ENCODE data around the gene PIM2.
"Not testable (repeated sequence)": the region's sequence is repeated elsewhere in the genome, so short reads cannot be mapped to it uniquely, and the experiment has no call there.

The PIM2 gene

DNA sequence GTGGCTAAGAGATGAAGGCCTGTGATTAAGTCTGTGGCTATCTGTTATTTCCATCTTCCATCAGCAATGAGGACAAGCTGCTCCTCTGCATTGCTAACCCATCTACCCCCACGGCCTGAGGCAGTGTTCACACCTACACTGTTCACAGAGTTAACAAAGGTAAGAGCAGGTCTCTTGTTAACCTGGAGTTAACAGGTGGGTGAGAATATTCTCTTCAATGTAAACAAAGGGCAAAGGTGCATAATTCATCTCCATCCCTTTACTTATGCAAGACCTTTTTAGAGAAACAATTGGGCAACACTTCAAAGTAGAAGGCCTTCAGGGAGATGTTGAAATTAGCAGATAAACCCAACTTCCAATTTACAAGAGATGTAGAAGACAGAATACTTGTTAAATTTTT is 10.2 kb downstream of the PIM2 start:
- DNase-seq (ENCODE audit: low spot score) (no peak), FAIRE-seq (no peak)

DNA sequence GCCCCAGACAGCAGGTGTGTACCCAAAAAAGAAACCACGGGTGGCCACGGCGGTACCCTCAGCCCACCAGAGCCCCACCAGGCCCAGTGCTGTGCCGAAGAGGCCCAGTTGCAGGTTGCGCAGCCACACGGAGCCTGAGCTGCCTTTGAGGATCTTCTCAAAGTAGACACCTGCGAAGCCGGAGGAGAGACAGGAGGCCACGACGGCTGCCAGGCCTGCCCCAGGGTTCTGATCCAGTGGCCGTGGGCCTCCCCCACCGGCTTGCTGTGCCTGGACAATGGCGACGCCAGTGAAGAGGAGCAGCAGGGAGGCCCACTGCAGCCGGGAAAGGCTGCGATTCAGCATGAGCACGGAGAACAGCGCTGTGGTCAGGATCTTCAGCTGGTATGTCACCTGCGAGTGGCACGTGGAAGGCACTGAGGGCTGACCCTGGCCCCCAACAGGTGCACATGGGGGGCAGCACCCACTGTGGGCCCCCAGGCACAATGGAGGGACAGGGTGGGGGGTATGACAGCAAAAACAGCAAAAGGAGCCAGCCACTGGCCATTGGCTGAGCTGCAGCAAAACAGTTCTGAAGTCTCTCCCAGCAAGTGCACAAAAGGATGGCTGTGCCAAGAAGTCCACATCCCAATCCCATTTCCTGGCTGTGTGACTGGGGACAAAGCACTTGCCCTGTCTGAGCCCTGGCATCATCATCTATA is 13.6 kb downstream of the PIM2 start:
- FAIRE-seq = no peak
- DNase-seq (ENCODE audit: low spot score) = no peak

DNA sequence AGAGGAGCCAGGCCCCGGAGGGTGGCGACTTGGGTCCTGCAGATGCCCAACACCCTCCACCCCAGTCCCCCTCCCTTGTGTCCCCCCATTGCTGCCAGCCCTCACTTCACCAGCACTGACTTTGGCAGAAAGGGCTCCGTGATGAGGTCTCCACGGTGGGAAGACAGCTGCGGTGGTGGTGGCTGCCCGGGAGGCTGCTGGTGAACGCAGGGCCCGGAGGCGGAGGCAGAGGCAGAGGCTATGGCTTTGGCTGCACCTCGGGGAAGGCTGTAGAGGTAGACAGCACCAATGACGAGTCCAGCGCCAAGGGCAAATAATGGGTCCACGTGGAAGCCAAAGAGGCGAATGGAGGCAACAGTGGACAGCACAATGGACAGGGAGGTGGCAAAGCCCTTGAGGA is 14.2 kb downstream of the PIM2 start:
- no peak for DNase-seq (ENCODE audit: low spot score)
- no peak for FAIRE-seq

DNA sequence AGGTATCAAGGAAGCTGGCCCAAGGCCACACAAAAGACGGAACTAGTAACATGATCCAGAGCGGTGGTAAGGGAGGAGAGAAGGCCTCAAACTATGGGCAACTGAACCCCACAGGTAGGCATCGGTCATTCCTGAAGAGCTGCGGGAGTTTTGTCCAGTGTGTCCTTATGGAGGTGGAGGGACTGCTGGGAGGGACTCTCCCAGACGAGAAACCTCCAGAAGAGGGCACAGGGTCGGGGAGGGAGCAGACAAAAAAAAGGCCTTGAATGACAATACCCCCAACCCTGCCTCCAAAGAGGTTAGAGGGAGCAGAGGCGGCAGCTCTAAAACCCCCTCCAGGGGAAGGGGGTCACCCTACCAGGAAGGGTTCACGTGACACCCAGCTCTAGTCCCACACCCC is 14.6 kb downstream of the PIM2 start:
- no peak for DNase-seq (ENCODE audit: low spot score)
- FAIRE-seq = no peak

DNA sequence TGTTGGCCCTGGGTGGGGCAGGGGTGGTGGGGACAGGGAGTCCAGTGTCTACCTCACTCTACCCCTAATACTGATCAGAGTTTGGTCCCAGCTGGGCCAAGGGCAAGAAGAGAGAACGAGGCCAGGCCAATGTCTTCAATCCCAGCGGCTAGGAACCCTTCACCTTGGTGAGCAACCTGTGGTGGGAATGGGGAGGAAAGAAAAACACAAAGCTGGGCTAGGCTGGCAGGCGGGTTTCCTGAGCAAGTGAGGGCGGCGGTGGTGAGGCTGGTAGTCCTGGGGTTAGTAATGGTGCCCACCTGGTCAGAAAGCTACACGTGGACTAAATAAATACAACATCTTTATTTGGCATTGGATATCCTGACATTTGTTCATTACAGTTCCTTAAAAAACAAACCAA is 15.5 kb downstream of the PIM2 start:
- no peak for FAIRE-seq

DNA sequence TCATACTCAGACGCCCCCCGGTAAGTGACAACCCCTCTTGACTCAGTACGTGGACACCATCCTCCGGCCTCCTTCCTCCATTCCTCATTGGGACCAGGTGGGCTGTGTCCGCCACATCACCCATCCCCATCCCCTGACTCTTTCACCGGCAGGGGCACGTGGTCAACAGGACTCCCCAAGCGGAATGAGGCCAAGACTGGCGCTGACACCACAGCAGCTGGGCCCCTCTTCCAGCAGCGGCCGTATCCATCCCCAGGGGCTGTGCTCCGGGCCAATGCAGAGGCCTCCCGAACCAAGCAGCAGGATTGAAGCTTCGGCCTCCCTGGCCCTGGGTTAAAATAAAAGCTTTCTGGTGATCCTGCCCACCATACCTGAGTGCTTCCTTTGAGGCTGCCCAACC is 16.0 kb downstream of the PIM2 start:
- DNase-seq (ENCODE audit: low spot score) (no peak), FAIRE-seq (no peak)

More for the DNA sequence above, 15.5 kb downstream of the PIM2 start:
- no peak for DNase-seq (ENCODE audit: low spot score)

DNA sequence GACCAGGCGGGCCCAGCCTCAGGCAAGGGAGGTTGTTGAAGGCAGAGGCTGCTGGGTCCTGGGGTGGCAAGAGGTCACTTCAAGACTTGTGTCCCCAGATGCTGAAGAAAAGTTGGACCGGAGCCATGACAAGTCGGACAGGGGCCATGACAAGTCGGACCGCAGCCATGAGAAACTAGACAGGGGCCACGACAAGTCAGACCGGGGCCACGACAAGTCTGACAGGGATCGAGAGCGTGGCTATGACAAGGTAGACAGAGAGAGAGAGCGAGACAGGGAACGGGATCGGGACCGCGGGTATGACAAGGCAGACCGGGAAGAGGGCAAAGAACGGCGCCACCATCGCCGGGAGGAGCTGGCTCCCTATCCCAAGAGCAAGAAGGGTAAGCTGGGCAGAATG is 16.7 kb downstream of the PIM2 start:
- FAIRE-seq = no peak

DNA sequence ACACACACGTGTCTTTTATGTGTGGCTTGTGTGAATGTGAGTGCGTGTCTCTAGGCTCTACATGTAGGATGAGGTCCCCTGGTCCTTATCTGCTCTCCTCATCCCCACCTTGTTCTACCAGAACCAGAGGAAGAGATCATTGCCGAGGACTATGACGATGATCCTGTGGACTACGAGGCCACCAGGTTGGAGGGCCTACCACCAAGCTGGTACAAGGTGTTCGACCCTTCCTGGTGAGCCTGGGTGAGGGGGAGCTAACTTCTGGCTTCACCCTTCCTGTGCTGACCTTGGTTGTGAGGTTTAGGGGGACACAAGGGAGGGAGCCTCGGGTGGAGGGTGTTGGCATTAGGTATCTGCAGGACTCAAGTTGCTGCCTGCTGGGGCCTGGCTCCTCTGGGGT is 17.8 kb downstream of the PIM2 start:
- FAIRE-seq (no peak), DNase-seq (ENCODE audit: low spot score) (no peak)

More for the DNA sequence above, 16.7 kb downstream of the PIM2 start:
- no peak for DNase-seq (ENCODE audit: low spot score)

DNA sequence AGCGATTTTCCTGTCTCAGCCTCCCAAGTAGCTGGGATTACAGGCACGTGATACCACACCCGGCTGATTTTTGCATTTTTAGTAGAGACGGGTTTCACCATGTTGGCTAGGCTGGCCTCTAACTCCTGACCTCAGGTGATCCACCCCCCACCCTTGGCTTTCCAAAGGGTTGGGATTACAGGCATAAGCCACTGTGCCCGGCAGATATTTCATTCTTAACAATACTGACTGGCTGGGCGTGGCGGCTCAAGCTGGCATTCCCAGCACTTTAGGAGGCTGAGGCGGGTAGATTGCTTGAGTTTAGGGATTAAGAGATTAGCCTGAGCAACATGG is 19.8 kb downstream of the PIM2 start:
- DNase-seq (ENCODE audit: low spot score) (no peak), FAIRE-seq (no peak)

DNA sequence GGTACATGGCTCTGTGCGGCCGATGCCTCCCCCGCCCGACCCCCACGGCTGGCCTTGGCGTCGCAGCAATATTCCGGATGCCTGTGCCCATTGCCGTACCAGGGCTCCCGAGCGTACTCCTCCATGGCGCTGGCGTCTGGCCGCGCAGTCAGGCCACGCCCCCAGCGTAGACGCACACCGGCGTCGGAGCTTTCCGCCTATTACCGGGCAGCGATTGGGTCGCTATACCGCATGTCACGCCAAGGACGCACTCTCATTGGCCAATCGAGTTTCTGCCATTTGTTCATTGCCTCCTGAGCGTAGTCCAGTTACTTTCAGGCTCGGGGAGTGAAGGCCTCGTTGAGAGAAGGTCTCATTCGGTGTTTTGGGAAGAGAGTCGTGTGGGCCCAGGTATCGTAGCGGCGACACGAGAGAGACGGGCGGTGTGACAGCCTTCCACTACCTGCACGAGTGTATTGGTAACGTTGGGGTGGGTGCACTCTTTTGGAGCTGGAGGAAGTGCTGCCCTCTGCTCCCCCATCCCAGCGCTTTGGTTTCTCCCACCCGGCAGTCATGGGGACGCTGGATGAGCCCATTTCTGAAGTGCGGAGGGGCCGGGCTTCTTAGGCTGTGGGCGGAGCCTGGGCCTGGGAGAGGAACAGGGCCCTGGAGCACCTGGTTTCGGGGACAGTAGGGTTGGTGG is 21.1 kb downstream of the PIM2 start, which contains the start of the genes PQBP1 and TIMM17B:
Gene PQBP1 (plus strand): TSS at position 306 of the 682 bp plus-strand sequence. CDS start 580 bp downstream, outside the sequence.
Gene TIMM17B (minus strand): TSS at position 144 of the 682 bp plus-strand sequence. CDS start 19 bp downstream, at position 125.
- DNase-seq (ENCODE audit: low spot score) = peak; percentile 90

DNA sequence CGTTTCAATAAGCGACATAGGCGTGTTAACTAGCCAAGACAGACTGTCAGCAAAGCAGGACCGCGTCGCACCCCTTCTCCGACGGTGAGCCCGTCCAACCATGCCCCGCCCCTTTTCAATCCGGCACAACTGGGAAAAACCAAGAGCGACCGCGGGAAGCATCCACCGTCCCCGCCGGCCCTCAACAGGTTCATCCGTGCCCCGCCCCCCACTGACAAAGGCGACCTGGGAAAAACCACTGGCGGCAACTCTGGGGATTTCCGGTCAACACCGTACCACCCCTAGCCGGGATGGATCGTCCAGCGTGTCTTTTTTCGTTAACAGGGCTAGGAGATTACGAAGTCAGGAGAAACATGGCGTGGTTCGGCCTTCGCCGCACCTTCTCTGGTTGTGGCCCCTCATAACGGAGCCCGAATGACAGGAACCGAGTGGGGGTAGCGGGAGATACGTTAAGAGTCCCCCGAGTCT is 21.6 kb downstream of the PIM2 start:
- FAIRE-seq (peak; percentile 48), DNase-seq (ENCODE audit: low spot score) (peak; percentile 60)

More for the DNA sequence above, 21.1 kb downstream of the PIM2 start, which contains the start of the genes PQBP1 and TIMM17B:
- FAIRE-seq = peak; percentile 93

DNA sequence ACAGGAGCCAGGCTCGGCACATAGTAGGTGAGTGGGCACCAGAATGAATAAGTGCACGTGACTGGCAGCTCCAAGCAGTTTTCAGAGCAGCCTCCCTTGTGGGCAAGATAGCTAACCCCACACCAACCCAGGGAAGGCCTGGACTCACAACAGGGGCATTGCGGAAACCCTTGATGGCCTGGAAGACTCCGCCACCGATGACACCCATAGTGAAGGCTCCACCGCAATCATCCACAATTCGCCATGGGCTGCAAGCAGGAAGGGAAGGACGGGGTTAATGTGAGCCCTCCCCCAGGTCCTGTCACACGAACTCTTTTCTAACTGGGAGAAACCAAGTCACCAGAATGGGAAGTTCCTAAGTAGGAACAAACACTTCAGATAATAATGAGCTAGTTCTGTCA is 22.2 kb downstream of the PIM2 start:
- FAIRE-seq = no peak

DNA sequence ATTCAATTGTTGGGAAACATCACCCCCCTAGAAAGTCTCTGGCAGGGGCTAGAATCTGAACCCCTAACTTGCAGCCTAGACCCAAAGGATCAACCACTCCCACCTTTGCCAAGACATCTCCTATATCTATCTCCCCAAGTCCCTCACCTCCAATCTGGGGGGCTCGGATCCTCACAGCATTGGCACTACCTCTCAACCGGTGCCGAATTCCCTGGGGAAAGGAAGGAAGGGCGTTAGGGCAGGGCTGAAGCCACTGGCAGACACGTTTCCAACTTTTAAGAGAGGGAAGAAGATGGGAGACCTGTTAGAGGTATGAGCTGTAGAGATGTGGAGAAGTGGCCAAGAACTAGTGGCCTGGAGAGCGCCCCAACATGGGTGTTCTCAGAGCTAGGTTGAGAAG is 23.9 kb downstream of the PIM2 start:
- DNase-seq (ENCODE audit: low spot score) = no peak
- no peak for FAIRE-seq

More for the DNA sequence above, 22.2 kb downstream of the PIM2 start:
- no peak for DNase-seq (ENCODE audit: low spot score)

DNA sequence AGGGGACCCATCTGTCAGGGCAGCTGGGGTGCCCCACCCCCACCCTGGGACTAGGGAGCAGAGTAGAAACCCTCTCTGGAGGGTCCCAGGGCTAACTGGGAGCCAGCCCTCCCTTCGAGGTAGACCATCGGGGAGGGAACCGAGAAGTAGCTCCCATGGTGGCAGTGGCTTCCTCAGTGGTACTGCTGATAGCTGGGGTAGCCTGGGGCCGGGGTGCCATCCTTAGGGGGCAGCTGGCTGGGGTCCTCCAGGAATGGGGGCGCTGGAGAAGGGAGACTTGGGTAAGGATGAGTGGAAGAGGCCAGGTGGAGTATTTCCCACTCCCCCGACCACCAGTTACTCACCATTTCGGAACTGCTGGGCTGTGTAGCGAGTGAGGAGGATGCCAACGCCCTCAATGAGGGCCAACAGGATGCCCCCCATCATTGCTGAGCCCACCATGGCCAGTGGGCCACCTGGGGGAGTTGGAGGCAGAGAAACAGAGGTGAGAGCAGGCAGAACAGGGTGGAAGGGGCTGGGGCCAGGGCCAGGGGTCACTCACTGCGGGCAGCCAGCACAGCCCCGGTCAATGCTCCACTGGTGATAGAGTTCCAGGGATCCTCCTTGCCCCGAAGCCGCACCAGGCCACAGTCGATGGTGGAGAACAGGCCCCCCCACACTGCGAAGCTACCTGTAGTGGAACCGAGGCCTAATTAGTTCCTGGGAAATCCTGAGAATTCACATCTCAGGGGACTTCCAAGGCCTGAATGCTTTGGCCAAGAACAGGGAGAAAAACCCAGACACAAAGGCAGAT is 25.1 kb downstream of the PIM2 start:
- DNase-seq (ENCODE audit: low spot score) (no peak), FAIRE-seq (no peak)

DNA sequence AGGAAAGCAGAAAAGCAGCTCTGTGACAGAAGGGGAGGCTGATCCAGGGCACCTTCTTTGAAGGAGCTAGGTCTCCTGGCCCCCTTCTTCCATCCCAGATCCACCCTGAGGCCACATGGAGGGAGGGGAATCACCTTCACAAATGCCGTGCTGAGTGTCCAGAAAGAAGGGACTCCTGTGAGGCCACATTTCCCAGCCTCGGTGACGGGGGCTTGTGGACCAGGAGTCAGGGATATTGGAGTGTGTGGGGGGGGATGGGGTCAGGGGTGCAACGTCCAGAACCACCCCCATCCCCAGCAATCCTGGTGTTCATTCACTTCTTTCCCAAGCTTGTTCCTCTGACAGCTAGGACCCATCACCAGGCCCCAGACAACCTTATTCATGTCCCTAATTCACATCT is 25.9 kb downstream of the PIM2 start:
- DNase-seq (ENCODE audit: low spot score) (no peak), FAIRE-seq (no peak)

DNA sequence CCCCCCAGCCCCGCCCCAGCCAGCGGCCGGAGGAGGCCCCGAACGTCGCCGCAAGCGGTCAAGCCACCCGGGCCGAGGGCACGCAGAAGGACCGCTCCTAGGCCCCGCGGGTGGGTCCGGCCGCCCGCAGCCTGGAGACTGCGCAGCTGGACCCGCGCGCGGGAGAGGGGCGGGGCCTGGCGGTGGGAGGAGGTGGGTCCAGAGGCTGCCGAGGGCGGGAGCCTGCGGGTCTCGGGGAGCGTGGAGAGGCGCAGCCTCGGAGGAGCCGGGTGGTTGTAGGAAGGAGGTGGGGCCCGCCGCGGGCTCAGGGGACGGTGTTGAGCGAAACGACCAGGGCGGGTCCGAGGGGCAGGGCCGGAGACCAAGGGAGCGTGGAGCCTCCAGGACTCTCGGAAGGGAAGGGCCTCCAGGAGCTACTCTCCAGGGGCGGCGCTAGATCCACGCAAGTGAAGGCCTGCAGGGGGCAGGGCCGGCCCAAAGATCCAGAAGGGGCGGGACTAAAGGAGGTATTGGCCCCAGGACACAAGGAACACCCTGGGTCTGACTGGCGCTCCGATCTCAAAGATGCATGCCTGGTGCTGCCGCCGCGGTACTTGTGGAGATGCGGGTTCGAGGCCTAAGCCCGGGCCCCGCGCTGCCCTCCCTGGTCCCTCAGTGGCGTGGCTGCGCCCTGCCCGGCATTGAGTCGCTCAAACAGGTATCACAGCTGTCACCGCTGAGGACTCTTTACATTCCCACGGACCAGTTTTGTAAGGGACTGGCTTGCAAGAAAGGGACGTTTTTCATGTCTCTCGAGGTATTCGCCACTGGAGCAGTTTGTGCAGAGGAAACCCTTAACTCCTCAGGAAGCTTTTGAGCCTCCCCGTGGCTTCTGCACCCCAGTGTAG is 27.2 kb downstream of the PIM2 start:
- peak; percentile 73 for DNase-seq (ENCODE audit: low spot score)
- FAIRE-seq = peak; percentile 81

DNA sequence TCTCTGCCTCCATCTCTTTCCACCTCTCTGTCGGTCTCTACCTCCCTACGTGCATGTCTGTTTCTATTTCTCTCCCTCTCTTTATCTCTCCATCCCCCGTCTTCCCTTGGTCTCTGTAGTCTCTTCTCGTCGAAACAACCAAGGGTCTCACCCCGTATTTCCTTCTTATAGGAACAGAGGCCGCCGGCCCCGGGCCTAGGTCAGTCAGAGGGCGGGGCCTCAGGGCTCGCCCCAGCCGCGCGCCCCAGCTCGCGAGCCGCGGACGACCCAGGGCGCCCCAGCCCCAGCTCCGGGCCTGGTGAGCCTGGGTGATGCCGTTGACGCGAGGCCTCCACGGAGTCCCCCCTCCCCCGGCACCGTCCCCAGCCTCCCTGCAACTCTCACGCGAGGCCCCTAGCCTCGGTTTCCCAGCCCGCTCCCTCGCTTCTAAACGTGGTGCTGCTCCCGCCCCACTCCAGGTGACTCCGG is 27.9 kb downstream of the PIM2 start:
- no peak for FAIRE-seq
- no peak for DNase-seq (ENCODE audit: low spot score)

DNA sequence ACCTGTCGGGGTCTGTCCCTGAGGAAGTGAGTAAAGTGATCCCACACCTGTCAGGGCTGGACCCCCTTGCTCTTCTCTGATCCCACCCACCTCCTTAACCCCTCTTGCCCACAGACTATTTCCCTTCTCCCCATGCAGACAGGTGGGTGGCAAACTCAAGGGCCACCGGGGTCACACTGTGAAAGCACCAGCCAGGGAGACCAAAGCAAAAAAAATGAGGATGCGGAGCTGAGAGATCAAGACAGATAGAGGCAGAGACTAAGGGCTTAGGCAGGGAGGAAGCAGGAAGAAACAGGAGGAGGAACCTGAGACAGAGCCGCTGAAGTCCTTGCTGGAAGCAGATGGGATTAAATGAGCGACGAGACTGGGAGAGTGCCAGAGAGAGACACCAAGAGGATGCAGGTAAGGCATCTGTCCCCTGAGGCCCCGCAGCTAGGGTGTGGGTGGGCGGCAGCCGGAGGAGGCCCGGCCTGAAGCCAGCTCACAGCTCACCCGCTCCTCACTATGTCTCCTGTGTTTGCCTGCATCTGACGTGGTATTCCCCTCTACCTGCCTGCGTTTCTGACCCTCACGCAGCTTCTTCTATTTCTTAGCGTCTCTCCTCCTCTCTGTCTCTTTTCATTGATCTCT is 28.4 kb downstream of the PIM2 start:
- DNase-seq (ENCODE audit: low spot score) (no peak), FAIRE-seq (no peak)

DNA sequence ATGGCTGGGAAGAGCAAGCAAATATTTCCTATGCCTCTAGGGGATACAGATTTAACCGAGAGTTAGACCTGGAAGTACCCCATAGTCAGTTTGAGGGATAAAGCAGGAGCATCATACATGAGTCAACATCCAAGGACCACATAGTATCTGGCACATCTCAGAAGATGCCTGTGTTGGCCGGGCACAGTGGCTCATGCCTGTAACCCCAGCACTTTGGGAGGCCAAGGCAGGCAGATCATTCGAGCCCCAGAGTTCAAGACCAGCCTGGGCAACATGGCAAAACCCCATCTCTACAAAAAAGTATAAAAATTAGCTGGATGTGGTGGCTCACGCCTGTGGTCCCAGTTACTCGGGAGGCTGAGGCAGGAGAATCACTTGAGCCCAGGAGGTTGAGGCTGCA is 32.2 kb downstream of the PIM2 start:
- FAIRE-seq; DNase-seq (ENCODE audit: low spot score): not testable (repeated sequence)

DNA sequence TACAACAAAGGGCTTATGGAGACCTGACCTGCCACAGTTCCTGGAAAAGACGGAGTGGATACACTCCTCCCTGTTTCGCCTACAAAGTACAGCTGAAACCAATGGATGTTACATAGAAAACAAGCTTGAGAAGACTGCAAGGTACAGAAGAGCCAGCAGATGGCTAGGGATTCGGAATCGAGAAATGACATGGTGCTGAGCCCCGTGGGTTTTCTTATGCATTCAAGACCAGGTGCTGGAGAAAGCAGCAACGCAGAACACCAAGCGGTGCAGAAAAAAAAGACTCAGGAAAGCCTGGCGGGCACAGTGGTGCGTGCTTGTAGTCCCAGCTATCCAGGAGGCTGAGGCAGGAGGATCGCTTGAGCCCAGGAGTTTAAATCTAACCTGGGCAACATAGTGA is 35.1 kb downstream of the PIM2 start:
- FAIRE-seq = no peak

More for the DNA sequence above, 35.1 kb downstream of the PIM2 start:
- no peak for DNase-seq (ENCODE audit: low spot score)

All from RCC 7860 (cell line).